Fibroblast of upper back skin (primary cell): Measurements from ENCODE around the gene CADPS.
"Not testable (repeated sequence)": the region's sequence is repeated elsewhere in the genome, so short reads cannot be mapped to it uniquely, and the experiment has no call there.

Source experiments
- DNase-seq: peaks from one replicate; pipeline ENCODE4 v3.0.0-alpha.2; 2013

Gene CADPS

DNA sequence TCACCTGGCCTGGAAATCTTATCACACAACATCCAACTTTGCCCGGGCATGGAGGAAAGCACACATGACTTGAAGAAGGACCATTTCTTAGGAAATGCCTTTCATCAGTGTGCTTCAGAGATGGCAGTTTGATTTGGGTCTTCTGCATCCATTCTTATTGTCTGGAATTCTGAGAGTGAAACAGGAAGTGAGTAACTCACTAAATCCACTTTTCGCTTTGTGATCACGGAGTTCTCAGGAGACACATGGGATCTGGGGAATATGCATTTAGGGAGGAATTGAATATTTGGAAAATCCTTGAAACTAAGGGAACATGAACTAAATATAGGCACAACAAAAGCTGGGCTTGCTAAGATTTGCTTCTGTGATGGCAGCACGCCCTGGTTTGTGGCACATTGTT lies 289.4 kb downstream of the CADPS start:
- peak; percentile 36 for DNase-seq

DNA sequence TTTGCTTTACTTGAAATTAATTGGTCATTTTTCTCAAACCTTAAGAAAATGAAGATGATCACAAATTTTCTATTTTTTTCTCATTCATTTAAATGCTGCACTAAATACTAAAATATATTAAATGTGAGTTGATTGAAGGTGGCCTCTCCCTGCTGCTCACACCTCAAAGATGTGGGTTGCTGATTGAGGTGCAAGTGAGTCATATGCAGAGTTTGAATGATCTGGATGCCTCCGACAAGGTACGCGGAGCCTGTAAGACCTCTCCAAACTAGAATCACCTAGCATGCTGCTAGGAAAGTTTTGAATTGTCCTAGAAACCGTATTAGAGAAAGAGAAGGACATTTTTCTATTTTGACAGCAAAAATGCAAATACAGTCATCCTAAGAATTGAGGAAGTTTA lies 290.6 kb downstream of the CADPS start:
- DNase-seq: no peak

DNA sequence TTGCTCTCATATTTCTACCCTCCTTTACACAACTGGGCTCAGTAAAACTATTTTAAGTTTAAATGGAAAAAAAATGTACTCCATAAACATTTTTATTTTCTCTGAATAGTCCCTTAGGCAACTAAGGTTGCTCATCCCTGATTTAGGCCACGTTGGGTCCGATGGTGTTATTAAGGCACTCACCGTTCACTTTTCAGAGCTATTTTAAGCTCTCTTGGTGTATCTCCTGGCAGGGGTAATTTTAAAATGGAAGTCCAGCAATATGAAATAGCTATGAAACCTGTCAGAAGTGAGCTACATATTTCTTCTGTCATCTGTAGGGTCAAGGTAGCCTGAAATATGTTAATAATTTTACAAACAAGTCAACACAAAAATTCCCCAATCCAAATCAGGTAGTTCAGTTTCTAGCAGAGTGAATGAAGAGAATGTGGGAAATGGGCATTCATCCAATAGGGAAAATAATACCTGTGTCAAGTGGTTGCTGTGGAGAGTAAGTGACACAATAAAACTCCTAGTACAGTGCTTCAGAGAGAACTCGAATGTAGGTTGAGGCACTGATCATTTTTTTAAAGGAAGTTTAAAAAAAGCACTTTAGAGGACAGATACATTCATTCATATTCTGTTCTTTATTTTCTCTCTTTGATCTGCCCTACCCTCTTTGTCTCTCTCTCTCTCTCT lies 292.6 kb downstream of the CADPS start:
- DNase-seq: no peak

DNA sequence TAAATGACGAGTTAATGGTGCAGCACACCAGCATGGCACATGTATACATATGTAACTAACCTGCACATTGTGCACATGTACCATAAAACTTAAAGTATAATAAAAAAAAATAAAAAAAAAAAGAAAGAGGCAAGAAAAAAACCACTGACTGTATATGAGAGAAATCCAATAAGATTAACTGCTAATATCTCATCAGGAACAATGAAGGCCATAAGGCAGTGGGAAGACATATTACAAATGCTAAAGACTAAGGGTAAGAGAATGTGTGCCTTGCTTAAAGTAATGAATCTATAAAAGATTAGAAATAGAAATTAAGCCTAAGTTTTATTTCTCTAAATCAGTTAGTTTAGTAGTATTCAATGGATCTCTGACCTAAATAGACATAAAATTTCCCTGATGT lies 294.7 kb downstream of the CADPS start:
- DNase-seq: not testable (repeated sequence)

DNA sequence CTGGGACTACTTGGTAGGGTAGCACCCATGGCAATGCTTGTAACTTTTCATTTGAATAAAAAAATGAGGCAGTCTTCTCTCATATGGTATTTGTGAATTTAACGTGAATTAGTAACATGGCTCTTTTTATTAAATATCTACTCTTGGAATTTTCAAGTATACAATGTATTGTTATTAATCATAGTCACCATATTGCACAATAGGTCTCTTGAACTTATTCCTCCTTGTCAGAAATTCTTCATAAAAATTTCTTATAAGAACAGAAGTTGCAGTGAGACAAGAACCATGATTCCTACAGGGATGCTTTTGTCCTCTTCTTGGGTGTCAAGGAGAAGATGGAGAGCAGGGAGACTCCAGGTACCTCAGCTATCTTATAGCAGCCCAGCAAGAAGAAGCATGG lies 298.1 kb downstream of the CADPS start:
- DNase-seq: no peak

DNA sequence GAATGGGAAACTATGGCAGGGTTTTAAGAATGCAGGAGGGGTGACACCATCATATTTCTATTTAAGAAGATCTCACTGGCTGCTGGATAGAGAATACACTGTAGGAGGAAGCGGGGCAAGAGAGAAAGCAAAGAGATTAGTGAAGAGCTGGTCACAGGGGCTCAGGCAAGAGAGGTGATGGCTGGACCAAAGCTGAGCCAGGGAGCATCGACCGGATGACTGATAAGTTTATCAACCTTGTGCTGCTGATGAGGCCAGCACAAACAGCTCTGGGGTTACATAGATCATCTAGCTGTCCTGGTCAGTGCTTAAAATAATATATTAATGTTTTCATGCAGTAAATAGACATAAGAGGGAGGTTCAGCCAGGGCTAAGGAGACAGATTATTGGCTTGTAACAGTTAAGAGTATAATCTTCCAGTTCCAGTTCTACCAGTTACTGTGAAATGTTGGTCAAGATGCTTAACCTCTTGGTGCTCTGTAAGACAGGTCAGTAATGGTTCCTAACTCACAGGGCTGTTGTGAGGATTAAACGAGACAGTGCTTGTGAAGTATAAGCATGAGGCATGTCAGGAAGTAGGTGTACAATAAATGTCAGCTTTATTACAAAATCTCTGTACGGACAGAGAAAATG lies 300.8 kb downstream of the CADPS start:
- DNase-seq: no peak

DNA sequence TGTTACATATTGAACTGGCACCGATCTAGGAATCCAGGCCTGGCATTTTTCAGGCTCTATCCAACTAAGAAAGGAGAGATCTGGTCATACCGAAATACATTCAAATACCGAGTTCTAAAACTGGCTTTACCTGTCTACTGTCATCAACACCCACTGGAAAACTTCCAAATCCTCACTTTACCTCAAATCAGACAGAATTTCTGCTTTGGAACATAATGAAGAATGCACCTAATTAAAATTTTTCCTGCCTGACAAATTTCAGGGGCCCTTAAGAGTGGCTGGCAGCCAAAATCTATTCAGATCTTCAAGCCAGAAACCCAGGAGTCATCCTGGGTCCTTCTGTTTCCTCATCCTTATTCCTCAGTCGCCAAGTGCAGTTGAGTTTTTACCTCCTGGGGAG lies 303.3 kb downstream of the CADPS start:
- peak; percentile 46 for DNase-seq

DNA sequence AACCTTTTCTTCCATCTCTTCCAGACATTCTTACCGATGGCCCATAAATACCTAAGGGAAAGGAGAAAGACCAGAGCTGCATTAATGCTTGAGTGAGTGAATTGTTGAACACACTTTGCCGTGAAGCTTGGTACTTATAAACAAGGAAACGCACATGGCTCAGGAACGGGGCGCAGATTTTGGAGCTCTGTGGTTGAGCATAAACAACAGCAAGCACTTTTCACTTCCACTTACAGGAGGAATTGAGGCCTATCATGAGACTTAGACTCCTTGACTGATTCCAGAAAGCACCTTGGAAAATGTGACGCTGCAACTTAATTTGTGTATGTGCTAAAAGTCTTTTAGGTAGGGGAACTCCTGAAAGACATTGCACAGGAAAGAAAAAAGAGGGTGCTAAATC lies 304.3 kb downstream of the CADPS start:
- no peak for DNase-seq

DNA sequence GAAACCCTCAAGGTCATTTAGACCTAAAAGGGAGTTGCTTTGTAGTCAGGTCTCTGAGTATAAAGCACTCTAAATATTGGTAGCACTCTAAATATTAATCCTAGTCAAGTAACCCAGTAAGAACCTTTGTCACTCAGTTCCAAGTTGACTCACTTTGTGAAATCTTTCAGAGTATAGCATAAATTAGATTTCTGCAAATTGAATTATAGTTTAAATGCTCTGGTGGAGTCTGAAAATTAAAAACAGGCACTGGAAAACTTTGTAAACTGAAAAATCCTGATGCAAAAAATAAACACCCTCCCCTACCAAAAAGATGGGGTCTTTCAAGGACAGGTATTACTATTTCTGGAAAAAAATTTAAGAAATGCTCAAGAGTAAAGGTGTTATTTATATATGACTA lies 305.6 kb downstream of the CADPS start:
- no peak for DNase-seq

DNA sequence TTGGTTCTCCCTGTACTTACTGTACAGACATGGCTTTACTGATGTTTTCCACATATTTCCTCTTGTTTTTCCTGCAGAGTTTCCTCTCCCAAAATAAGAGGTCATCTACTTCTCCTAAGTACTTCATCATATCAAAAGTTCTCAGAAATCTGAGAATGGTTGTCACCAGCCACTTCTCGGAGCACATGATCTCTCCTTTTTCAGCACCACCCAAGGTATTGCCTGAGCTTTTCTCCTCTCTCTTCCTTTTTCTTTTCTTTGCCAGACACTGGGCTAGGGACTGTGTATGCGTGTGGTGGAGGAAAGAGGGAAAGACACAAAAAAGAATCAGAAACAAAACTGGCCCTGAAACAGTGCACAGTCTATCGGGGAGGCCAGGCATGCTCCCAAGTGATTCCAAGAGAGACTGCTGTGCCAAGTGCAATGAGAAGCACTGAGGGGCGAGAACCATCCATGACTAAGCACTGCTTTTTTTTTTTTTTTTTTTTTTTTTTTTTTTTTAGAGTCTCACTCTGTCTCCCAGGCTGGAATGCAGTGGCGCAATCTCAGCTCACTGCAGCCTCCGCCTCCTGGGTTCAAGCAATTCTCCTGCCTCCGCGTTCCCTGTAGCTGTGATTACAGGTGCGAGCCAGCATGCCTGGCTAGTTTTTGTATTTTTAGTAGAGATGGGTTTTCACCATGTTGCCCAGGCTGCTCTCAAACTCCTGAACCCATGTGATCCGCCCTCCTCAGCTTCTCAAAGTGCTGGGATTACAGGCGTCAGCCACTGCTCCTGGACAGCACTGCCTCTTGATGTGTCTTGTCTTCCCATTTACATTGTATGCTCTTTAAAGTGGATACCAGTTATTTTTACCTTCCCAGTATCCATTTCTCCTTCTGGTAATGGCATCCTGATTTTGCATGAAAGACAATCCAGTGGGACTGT lies 307.9 kb downstream of the CADPS start:
- DNase-seq: peak; percentile 91

DNA sequence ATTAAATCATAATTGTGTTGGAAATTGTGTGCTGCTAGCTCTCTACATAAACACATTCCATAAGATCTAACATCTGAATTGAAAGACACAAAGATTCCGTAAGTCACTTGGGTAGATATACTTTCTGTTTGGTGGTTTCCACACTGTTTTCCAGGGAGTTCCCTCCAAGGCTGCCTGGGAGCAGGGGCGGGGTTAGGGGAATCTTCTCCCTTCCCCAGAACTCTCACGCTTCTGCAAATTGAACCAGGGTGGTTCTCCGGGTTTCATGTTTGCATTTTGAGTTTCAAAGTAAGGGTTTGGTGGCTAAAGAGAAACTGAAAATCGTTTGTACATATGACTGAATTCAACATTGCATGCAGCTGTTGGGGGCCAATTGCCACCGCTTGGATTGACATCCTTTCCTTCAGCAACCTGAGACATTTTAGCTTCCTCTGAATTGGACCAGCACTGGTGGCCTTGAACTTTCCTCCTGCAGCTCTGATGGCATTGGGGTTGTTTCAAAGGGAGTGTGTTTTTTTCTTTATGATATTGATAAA lies 309.1 kb downstream of the CADPS start:
- no peak for DNase-seq

DNA sequence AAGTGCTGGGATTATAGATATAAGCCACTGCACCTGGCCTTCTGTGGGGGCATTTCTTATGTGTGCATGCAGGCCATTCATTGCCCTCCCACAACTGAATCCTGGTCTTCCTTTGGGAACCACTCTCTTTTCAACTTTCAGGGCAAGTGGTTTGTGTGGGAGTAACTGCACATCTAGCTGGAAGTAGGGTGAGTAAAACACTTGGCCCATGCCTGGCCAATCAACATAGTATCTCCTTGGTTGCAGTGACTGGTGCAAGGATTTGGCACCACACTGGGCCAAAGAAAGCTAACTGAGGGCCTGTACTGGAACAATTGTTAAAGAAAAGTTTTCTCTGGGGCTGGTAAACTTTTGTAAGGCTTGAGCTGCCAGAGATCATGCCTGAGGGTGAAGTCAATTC lies 312.6 kb downstream of the CADPS start:
- no peak for DNase-seq

DNA sequence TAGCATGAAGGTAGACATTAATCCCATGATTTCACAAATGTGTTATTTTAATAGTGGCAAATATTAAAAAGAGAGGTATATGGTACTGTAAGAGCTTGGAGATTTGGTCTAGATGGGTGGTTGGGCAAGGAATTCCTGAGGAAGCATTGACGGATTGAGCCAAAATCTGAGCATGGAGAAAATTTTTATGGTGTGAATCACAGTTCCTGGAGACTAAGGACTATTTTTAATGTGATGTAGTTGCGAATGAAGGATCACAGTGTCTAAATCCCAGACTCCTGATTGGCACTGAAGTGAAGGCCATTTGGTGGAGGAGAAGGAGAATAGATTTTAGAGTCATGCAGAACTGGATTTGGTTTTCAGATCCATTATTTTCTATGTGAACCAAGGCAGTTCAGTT lies 313.2 kb downstream of the CADPS start:
- peak; percentile 92 for DNase-seq

DNA sequence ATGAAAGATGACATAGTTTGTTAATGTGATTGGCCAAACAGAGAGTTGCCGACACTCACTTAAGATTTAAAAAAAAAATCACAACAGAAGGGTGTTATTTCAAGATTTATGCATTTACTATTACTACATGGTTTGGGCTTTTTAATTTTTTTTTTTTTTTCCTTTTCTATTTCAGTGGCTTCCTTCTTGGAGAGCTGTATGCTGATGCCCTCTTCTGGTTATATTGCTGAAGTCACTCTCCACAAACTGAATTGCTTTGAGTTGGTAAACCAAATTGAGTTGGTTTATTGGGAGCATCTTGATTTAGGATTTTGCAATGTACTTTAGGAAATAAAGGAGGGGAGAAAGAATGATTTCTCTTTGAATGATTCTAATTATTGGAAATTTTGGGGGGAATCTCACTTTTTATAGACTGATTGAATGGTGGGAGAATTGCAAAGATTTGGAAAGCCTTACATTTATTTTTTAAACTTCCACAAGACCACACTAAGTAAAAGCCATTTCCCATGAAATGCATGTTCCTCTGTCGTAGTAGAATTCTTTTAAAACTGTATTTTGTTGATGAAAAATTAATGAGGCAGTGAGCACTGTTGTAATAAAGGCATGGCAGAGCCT lies 315.3 kb downstream of the CADPS start:
- DNase-seq: peak; percentile 44

DNA sequence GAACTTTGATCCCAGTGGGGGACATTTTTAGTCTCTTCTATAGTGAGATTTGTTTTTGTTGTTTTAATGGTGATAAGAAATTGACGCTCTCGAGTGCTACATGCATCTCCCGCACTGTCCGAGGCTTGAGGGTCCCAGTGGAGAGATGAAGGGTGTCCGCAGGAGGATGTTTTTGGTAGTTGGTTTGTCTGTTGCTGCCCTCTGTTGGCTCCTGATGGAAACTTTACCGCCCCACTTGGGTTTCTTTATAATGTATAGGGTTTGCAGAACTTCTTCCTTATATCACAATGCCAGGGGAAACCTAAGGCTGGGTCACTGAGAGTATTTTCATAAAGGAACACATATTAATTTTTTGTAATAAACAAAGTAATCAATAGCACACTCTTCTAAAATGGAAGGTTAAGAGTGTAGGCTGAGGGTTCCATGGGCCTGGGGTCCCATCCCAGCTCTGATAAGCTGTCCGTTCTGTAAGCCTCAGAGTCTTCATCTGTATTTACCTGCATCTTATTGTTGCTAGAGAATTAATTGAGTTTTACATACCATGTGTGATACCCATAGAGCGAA lies 316.6 kb downstream of the CADPS start:
- DNase-seq: peak; percentile 33

DNA sequence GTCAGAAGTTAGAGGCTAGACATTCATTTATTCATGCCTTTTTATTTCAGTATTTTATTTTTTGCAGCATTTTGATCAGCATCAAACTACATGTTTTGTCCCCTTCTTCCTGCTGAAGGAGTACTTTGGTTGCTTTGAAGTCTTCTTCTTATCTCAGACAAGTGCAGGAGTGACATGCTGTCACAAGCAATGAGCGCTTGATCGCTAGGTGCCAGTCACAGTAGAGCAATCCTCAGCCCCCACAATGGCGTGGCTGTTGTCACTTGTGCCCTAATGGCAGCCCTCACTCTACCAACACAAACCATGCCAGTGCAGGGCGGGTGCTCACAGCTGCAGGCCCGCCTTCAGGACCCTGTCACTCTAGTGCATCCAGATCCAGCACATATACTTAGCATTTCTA lies 317.2 kb downstream of the CADPS start:
- no peak for DNase-seq

DNA sequence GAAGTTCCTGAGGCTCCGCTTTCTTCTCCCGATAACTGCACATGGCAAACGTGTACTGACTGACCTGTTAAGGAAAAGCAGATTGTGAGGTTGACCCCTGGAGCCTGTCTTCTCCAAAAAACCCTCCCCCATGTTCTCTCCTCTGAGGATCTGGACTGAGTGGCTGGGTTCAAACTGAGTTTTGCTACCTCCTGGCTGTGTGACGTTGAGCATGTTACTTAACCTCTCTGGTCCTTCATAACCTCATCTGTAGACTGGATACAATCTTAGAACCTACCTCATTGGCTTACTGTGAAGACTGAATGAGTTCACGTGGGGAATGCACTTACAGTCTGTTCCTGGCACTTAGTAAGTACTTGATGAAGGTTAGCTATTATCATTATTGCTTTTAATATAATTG lies 317.8 kb downstream of the CADPS start:
- no peak for DNase-seq

DNA sequence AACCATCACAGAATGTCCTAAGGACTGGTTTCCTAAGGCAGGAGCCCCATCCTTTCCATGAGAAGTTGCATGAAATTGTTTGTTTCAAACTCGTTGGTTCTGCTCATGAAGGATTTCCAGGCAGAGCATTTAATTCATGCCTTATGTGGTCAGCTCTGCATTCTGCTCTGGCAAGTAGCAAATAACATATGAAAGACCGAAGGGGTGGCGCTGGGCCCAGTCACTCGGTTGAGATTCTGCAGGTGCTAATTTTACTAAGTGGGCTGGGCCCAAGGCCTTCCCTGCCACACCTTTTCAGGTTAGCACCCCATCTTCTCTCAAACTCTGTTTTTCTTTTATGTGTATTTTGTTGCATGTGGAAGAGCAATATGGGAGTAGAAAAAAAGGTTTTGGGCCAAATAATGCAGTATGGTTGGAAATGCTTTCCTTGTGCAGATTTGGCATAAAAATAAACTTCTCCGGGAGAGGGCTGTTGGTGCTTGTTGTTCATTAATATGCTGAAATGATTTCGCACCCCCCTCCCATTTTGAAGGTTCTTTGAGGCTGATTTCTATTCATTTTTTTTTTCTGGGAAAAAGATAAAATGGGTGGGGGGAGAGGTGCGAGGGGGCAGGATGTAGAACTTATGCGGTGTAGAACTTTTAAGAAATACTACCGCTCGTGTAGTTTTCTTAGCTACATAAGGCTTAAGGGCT lies 318.9 kb downstream of the CADPS start:
- no peak for DNase-seq

DNA sequence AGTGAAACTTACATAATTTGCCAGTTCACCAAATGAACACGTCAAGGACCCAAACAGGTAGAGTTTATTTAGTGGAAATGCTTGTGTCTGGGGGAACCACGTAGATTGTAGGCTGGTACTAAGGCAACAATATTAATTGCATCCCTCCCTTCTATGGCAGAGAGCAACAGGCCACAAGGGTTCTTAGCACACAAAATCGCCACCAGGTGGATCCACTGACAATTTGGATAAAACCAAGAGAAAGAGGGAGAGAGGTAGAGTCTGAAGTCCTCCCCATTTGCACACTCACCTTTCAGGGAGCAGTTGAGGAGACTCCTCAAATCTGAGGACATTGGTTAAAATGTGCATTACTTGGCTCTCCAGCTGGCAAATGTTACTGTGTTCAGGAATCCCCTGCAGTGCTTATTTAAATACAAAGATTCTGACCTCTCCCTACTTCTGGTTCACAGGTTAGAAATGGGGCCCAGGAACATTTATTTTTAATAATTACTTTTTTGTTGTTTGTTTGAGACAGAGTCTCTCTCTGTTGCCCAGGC lies 320.9 kb downstream of the CADPS start:
- DNase-seq: no peak

DNA sequence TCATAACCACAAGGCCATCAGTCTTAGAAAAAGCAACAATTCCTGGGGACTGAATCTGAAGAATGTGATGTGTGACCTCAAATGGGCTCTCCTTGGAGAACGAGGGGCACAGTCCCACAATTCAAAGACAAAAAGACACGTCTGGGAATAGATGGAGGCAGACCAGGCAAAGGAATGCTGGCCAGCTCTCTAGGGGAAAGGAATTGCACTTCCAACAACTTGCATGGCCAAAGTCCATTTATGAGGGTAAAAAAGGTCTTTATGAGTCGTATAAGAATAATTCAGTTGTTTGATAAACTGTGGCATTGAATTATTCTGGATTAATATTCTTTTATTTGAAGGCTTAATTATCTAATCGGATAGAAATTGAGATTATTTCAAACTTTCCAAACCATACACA lies 321.4 kb downstream of the CADPS start:
- peak; percentile 35 for DNase-seq

DNA sequence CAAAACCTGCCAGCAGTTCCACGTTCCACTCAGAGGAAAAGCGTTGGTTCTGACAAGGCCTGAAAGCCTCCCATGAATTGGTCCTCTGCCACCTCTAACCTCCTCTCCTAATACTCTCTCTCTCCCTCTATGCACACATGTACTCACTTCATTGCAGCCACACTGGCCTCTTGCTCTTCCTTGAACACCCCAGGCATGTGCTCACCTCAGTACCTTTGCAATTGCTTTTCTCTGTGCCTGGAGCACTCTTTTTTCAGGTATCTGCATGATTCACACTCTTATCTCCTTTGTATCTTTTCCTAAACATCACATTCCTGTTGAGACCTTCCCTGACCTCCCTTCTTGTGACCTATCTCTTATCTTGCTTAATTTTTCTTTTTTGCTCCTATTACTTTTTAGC lies 323.7 kb downstream of the CADPS start:
- DNase-seq: no peak

DNA sequence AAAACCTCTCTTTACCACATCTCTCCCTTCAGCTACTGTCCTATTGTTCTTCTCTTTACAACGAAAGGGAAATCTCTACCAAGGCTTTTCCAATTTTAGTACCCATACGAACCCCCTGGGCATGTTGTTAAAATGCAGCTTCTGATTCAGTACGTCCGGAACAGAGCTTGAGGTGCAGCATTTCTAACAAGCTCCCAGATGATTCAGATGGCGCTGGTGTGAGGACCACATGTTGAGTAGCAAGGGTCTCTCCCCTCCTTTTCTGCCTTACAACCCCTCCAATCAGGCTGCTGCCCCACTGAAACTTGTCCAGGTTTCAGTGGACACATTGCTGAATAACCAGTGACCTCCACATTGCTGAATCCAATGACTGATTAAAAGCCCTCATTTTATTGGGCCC lies 324.8 kb downstream of the CADPS start:
- no peak for DNase-seq
